HG03571 (cell line): Measurements from ENCODE around the gene NINL.

Source experiments
- ATAC-seq: cut with Tn5 transposase; IDR thresholded peaks from one replicate; pipeline ENCODE4 v1.9.1; 2021; ENCODE audit not compliant: unreplicated experiment

Gene NINL

GRCh38 chr20:25468126-25469075 is 116.9 kb downstream of the NINL start:
- no peak for ATAC-seq

- no peak for ATAC-seq
Measured at GRCh38 chr20:25467441-25467840, 117.9 kb downstream of the NINL start.

GRCh38 chr20:25466846-25467245 is 118.5 kb downstream of the NINL start:
- no peak for ATAC-seq

GRCh38 chr20:25465243-25466135 is 119.8 kb downstream of the NINL start:
- ATAC-seq = no peak

- ATAC-seq = no peak
Measured at GRCh38 chr20:25464501-25465242, 120.7 kb downstream of the NINL start.

- no peak for ATAC-seq
Measured at GRCh38 chr20:25461786-25462545, 123.4 kb downstream of the NINL start.

- no peak for ATAC-seq
Measured at GRCh38 chr20:25461281-25461650, 124.1 kb downstream of the NINL start.

GRCh38 chr20:25460566-25461280 is 124.6 kb downstream of the NINL start:
- ATAC-seq = no peak

- no peak for ATAC-seq
Measured at GRCh38 chr20:25459916-25460535, 125.3 kb downstream of the NINL start.

GRCh38 chr20:25459111-25459830 is 126.1 kb downstream of the NINL start:
- no peak for ATAC-seq

GRCh38 chr20:25457886-25458680 is 127.2 kb downstream of the NINL start:
- ATAC-seq = no peak

- no peak for ATAC-seq
Measured at GRCh38 chr20:25454153-25454900, 131.0 kb downstream of the NINL start.

GRCh38 chr20:25453035-25453810 is 132.1 kb downstream of the NINL start:
- no peak for ATAC-seq

- ATAC-seq = no peak
Measured at GRCh38 chr20:25452333-25452732, 133.0 kb downstream of the NINL start.

GRCh38 chr20:25447671-25448070 is 137.7 kb downstream of the NINL start:
- no peak for ATAC-seq

- ATAC-seq = no peak
Measured at GRCh38 chr20:25444556-25444955, 140.8 kb downstream of the NINL start.
